EH (cell line): ENCODE measurements around the gene SSH2.
A peak's percentile ranks its signal among the peaks of the same experiment; 100 is the strongest.

Experiments
- DNase-seq: peaks from one replicate; pipeline ENCODE4 v3.0.0-alpha.2; 2015; ENCODE audit warnings: low read depth

The SSH2 gene

GRCh38 chr17:29611351-29612093 lies 318.5 kb downstream of the SSH2 start:
- DNase-seq: no peak

GRCh38 chr17:29610395-29610794 lies 319.6 kb downstream of the SSH2 start:
- DNase-seq: no peak

GRCh38 chr17:29608986-29609385 lies 321.0 kb downstream of the SSH2 start:
- DNase-seq: no peak

GRCh38 chr17:29607557-29608195 lies 322.4 kb downstream of the SSH2 start:
- DNase-seq: no peak

GRCh38 chr17:29603109-29603674 lies 326.8 kb downstream of the SSH2 start:
- DNase-seq: no peak

GRCh38 chr17:29597361-29598172 lies 332.5 kb downstream of the SSH2 start:
- no peak for DNase-seq

- no peak for DNase-seq
Observed at GRCh38 chr17:29596811-29597210, 333.2 kb downstream of the SSH2 start.

- DNase-seq: no peak
Observed at GRCh38 chr17:29595943-29596774, 333.9 kb downstream of the SSH2 start.

GRCh38 chr17:29595107-29595942 lies 334.7 kb downstream of the SSH2 start:
- no peak for DNase-seq

GRCh38 chr17:29594519-29595090 lies 335.4 kb downstream of the SSH2 start:
- DNase-seq: no peak

GRCh38 chr17:29593591-29594518 lies 336.2 kb downstream of the SSH2 start:
- peak; percentile 37 for DNase-seq

GRCh38 chr17:29592850-29593551 lies 337.0 kb downstream of the SSH2 start, which contains the start of gene ANKRD13B:
TSS of gene ANKRD13B (plus strand) at chr17:29593132. CDS start at chr17:29593622, 490 bp downstream.
- peak; percentile 30 for DNase-seq

- peak; percentile 79 for DNase-seq
Observed at GRCh38 chr17:29591737-29592608, 338.1 kb downstream of the SSH2 start.

GRCh38 chr17:29591146-29591736 lies 338.8 kb downstream of the SSH2 start:
- DNase-seq: peak; percentile 58

- DNase-seq: peak; percentile 64
Observed at GRCh38 chr17:29590411-29591145, 339.4 kb downstream of the SSH2 start.
